ENCODE data around the gene SLC6A18.
"Not testable (repeated sequence)": the region's sequence is repeated elsewhere in the genome, so short reads cannot be mapped to it uniquely, and the experiment has no call there.

Gene SLC6A18

GRCh38 chr5:1215320-1216096, 9.7 kb upstream of the SLC6A18 start:
- DNase-seq (ENCODE audit: low read depth), result no peak

- DNase-seq (ENCODE audit: low read depth), result no peak
Observed at GRCh38 chr5:1216211-1216917, 8.8 kb upstream of the SLC6A18 start.

GRCh38 chr5:1216918-1217295, 8.3 kb upstream of the SLC6A18 start:
- no peak for DNase-seq (ENCODE audit: low read depth)

GRCh38 chr5:1217596-1218206, 7.5 kb upstream of the SLC6A18 start:
- no peak for DNase-seq (ENCODE audit: low read depth)

- DNase-seq (ENCODE audit: low read depth), result no peak
Observed at GRCh38 chr5:1218351-1219080, 6.7 kb upstream of the SLC6A18 start.

GRCh38 chr5:1219098-1219767, 5.9 kb upstream of the SLC6A18 start:
- DNase-seq (ENCODE audit: low read depth), result no peak

- no peak for DNase-seq (ENCODE audit: low read depth)
Observed at GRCh38 chr5:1219768-1220100, 5.4 kb upstream of the SLC6A18 start.

- DNase-seq (ENCODE audit: low read depth), result no peak
Observed at GRCh38 chr5:1220351-1220750, 4.8 kb upstream of the SLC6A18 start.

- DNase-seq (ENCODE audit: low read depth), result no peak
Observed at GRCh38 chr5:1220831-1221230, 4.3 kb upstream of the SLC6A18 start.

GRCh38 chr5:1221721-1222120, 3.5 kb upstream of the SLC6A18 start:
- no peak for DNase-seq (ENCODE audit: low read depth)

GRCh38 chr5:1222147-1222546, 3.0 kb upstream of the SLC6A18 start:
- no peak for DNase-seq (ENCODE audit: low read depth)

- no peak for DNase-seq (ENCODE audit: low read depth)
Observed at GRCh38 chr5:1222621-1223277, 2.4 kb upstream of the SLC6A18 start.

GRCh38 chr5:1223278-1223670, 1.9 kb upstream of the SLC6A18 start:
- no peak for DNase-seq (ENCODE audit: low read depth)

GRCh38 chr5:1224631-1225030, 550 bp upstream of the SLC6A18 start:
- DNase-seq (ENCODE audit: low read depth), result no peak

GRCh38 chr5:1226231-1226630, 1.1 kb downstream of the SLC6A18 start:
- no peak for DNase-seq (ENCODE audit: low read depth)

GRCh38 chr5:1226839-1227581, 1.8 kb downstream of the SLC6A18 start:
- DNase-seq (ENCODE audit: low read depth), result no peak

- DNase-seq (ENCODE audit: low read depth), result no peak
Observed at GRCh38 chr5:1227667-1228066, 2.5 kb downstream of the SLC6A18 start.

GRCh38 chr5:1228120-1228519, 2.9 kb downstream of the SLC6A18 start:
- no peak for DNase-seq (ENCODE audit: low read depth)

GRCh38 chr5:1229023-1229422, 3.8 kb downstream of the SLC6A18 start:
- DNase-seq (ENCODE audit: low read depth), result not testable (repeated sequence)

GRCh38 chr5:1229822-1230221, 4.6 kb downstream of the SLC6A18 start:
- DNase-seq (ENCODE audit: low read depth), result no peak

- DNase-seq (ENCODE audit: low read depth), result no peak
Observed at GRCh38 chr5:1230551-1230950, 5.4 kb downstream of the SLC6A18 start.
